ENCODE measurements around the gene APRT. TPM values are rescaled to one million over a fixed set of nuclear protein-coding genes. Genes with fewer than 3 reads are reported as not detected.

APRT gene
- total and polyA plus RNA-seq, 2 of the 4 experiments (the other 2 are of a cell fraction) = 40.5 to 157 TPM

- Histone ChIP-seq H3K9ac (ENCODE audit: low read depth, low read length) (peak overlapping the region; percentile 73), H3K23ac (ENCODE audit: low read depth, low read length) (peak overlapping the region; percentile 53; the same call in 1 of the 2 replicates), H2AK9ac (replicated peaks; ENCODE audit: low read depth, low read length, poor library complexity) (peak overlapping the region; percentile 100), H4K91ac (ENCODE audit: insufficient read depth, low read depth, low read length) (peak overlapping the region; percentile 31; the same call in 1 of the 2 replicates), H2AFZ (replicated peaks; ENCODE audit: low read length, poor library complexity) (peak overlapping the region; percentile 97), H3K4me3 (ENCODE audit: insufficient read depth, low read depth, low read length) (peak overlapping the region; percentile 60), H3K79me1 (ENCODE audit: low read depth in 1 of 2, low read length in 2 of 2) (peaks cover 4 to 40% of the 10 kb centered on the region in 2 experiments; a peak in 3 of 4 replicates), H3K4me1 (ENCODE audit: control insufficient read depth, insufficient read depth, low read length) (peaks cover 12% of the 10 kb centered on the region), H3K27me3 (ENCODE audit: control insufficient read depth, insufficient read depth, low read length) (no peaks in the 10 kb centered on the region), H2BK15ac (ENCODE audit: low read depth, low read length) (no peak overlapping the region), H3K9me1 (ENCODE audit: insufficient read depth, low read length) (no peaks in the 10 kb centered on the region), H3K18ac (ENCODE audit: low read depth, low read length) (no peak overlapping the region), H3K4me2 (ENCODE audit: low read depth, low read length) (peak overlapping the region; percentile 90), H4K5ac (ENCODE audit: low read depth, low read length) (peak overlapping the region; percentile 11; the same call in 1 of the 2 replicates), H2BK5ac (ENCODE audit: low read depth, low read length, poor library complexity, severe bottlenecking) (peak overlapping the region; percentile 53), H3K4ac (ENCODE audit: low read depth, low read length) (peak overlapping the region; percentile 61), H3K36me3 (ENCODE audit: control insufficient read depth, insufficient read depth, low read length) (peaks cover 19% of the 10 kb centered on the region), H3K14ac (replicated peaks; ENCODE audit: low read depth, low read length) (peak overlapping the region; percentile 84), H4K20me1 (ENCODE audit: insufficient read depth, low read length) (peaks cover 23% of the 10 kb centered on the region), H2AK5ac (ENCODE audit: low read depth, low read length) (peak overlapping the region; percentile 77), H2BK120ac (ENCODE audit: low read depth, low read length) (no peak overlapping the region), H4K8ac (ENCODE audit: low read depth in 2 of 2, low read length in 2 of 2) (peak overlapping the region; percentile 41 to 47; a peak in 3 of 4 replicates), H3K9me3 (ENCODE audit: control insufficient read depth, insufficient read depth, low read length) (no peaks in the 10 kb centered on the region), H3K27ac (ENCODE audit: insufficient read depth, low read length) (peak overlapping the region; percentile 73), H2BK20ac (ENCODE audit: low read depth, low read length) (no peak overlapping the region), H3K56ac (ENCODE audit: extremely low read depth, insufficient read depth, low read length) (peak overlapping the region; percentile 42)
- no peak for TF ChIP-seq CTCF (conservative IDR thresholded peaks at IDR 0.05; ENCODE audit: low read depth, low read length)
- TF ChIP-seq BHLHE40 (IDR thresholded peaks at IDR 0.05; ENCODE audit: low read depth, low read length) = no peak
- no peak for TF ChIP-seq RCOR1 (IDR thresholded peaks at IDR 0.05; ENCODE audit: insufficient replicate concordance, low read length)
- TF ChIP-seq MAFK (IDR thresholded peaks at IDR 0.05; ENCODE audit: low read depth, low read length) = no peak
- no peak for TF ChIP-seq ELK1 (IDR thresholded peaks at IDR 0.05; ENCODE audit: borderline replicate concordance, low read depth, low read length)
- TF ChIP-seq RFX5 (IDR thresholded peaks at IDR 0.05; ENCODE audit: low read depth, low read length) = no peak
- no peak for TF ChIP-seq FOS (IDR thresholded peaks at IDR 0.05; ENCODE audit: low read depth, low read length)
- no peak for TF ChIP-seq USF2 (IDR thresholded peaks at IDR 0.05; ENCODE audit: low read depth, low read length)
- TF ChIP-seq CEBPB (IDR thresholded peaks at IDR 0.05; ENCODE audit: low read depth, low read length) = no peak
- no peak for TF ChIP-seq RAD21 (IDR thresholded peaks at IDR 0.05; ENCODE audit: low read length)
- intact Hi-C loops (cut with micrococcal nuclease) = loop anchor here (5.0 kb wide), 1 partner anchor 407 kb away; the partner anchor contains the start of gene ZNF778
- DNase-seq (no peak), ATAC-seq (ENCODE audit: low read depth) (no peak)
- ChIA-PET CTCF (interaction anchor here (1.7 to 1.8 kb wide), 2 partner anchors 47 to 73 kb away, joined by 4 to 7 read pairs; partner anchors contain the start of genes GALNS and TRAPPC2L), POLR2A (ENCODE audit: unreplicated experiment) (no interaction called here)
- WGBS, 2 experiments (ENCODE audit: extremely low coverage in 2 of 2, insufficient read length in 1 of 2) = 58% methylated on average over 3 of the region's 12 CpGs; no CpG with 5 or more reads in 1 of the 2 experiments
- BruUV-seq (replicated peaks) = no TSS peak
- dilution Hi-C loops (cut with HindIII; ENCODE audit: low sequenced_read_pairs, unreplicated experiment) = no loop called here
- in situ Hi-C loops (cut with MboI; ENCODE audit: low sequenced_read_pairs) = no loop called here
These were observed 1.4 kb downstream of the APRT start for GRCh38 chr16:88810166-88810911.

All from IMR-90 (cell line).